Stomach (tissue), 9 donors: ENCODE results near the gene KCNG4. TPM values are rescaled to one million over a fixed set of nuclear protein-coding genes. Genes with fewer than 3 reads are reported as not detected.
A peak's percentile ranks its signal among the peaks of the same experiment; 100 is the strongest.

ENCODE experiments used
- DNase-seq, 2 donors: peaks; one replicate each; pipeline versions ENCODE4 v3.0.0 to v3.0.0-alpha.2; 2013 to 2019
- H3K27ac ChIP-seq, 5 donors: fragments of 200-600 bp in 4 of 5; sonication (generic) in 4 of 5; one replicate each; pipeline ENCODE4 v1.5.1; 2013 to 2019; ENCODE audit warnings: mild to moderate bottlenecking in 1 of 5, moderate library complexity in 1 of 5
- H3K27me3 ChIP-seq, 3 donors: fragments of 200-600 bp; sonication (generic); one replicate each; pipeline ENCODE4 v1.5.1; 2017 to 2019; ENCODE audit warnings: mixed run types in 1 of 3
- H3K36me3 ChIP-seq, 4 donors: fragments of 200-600 bp; sonication (generic); 1 replicate in 3 of 4; 2 replicates in 1 of 4; pipeline ENCODE4 v1.5.1; 2016 to 2019
- H3K4me1 ChIP-seq, 4 donors: fragments of 200-600 bp; sonication (generic); one replicate each; pipeline ENCODE4 v1.5.1; 2016 to 2019
- H3K4me3 ChIP-seq, 4 donors: fragments of 200-600 bp; sonication (generic) in 3 of 4; one replicate each; pipeline ENCODE4 v1.5.1; 2016 to 2019; ENCODE audit warnings: mild to moderate bottlenecking in 1 of 4
- H3K9me3 ChIP-seq, 4 donors: fragments of 200-600 bp; sonication (generic); one replicate each; pipeline ENCODE4 v1.5.1; 2016 to 2019
- CTCF ChIP-seq, 7 experiments: fragments of 450-650 bp in 4 of 7; fragments of 200-600 bp in 3 of 7; sonication (generic) in 3 of 7; IDR thresholded peaks; one replicate each; pipeline ENCODE4 v1.5.1; 2016 to 2019; ENCODE audit warnings: antibody characterized with exemption in 7 of 7, control low read depth in 2 of 7, mild to moderate bottlenecking in 1 of 7
- EP300 ChIP-seq: sonication (generic); formaldehyde crosslinking; IDR thresholded peaks from one replicate; pipeline ENCODE4 v1.6.1; 2017; ENCODE audit warnings: antibody characterized with exemption
- POLR2A ChIP-seq, 4 donors: fragments of 450-650 bp; IDR thresholded peaks; one replicate each; pipeline ENCODE4 v1.6.1; 2016; ENCODE audit warnings: antibody characterized with exemption in 4 of 4, control low read depth in 2 of 4, mild to moderate bottlenecking in 1 of 4, moderate library complexity in 1 of 4
- POLR2AphosphoS5 ChIP-seq, 3 donors: sonication (generic); formaldehyde crosslinking; IDR thresholded peaks; one replicate each; pipeline ENCODE4 v1.6.1; 2016; ENCODE audit warnings: antibody characterized with exemption in 3 of 3
- WGBS, 5 donors: extraction: QIAGEN DNeasy Blood & Tissue Kit in 3 of 5; methylation state at CpG; one replicate each; pipeline versions ENCODE4 v1.1.5 to v1.1.7; 2013 to 2018; 5-methylcytosine and 5-hydroxymethylcytosine counted together
- intact Hi-C: fragments of 100-400 bp; cut with DNase I; formaldehyde crosslinking; loops from one replicate; pipeline ENCODE4 v1.15.1; 2023; ENCODE audit warnings: low total_unique reads
- polyA plus RNA-seq, 3 donors: library from polyadenylated mRNA; stranded (reverse); fragments of 200-250 nt; gene quantifications; one replicate each; pipeline ENCODE4 v1.2.3, GENCODE V29; 2013
- total RNA-seq, 5 donors: library from RNA; depleted of rRNA; stranded (reverse); fragments of >200 nt; gene quantifications; one replicate each; pipeline versions ENCODE4 v1.1.0 to v1.2.3, GENCODE V29; 2014 to 2016
- donor health status: healthy with polysubstance abuse.
- donor health status: Bipolar disorder and iron deficiency.
- donor health status: healthy.

The KCNG4 gene
- total and polyA plus RNA-seq, 8 donors = not detected

DNA sequence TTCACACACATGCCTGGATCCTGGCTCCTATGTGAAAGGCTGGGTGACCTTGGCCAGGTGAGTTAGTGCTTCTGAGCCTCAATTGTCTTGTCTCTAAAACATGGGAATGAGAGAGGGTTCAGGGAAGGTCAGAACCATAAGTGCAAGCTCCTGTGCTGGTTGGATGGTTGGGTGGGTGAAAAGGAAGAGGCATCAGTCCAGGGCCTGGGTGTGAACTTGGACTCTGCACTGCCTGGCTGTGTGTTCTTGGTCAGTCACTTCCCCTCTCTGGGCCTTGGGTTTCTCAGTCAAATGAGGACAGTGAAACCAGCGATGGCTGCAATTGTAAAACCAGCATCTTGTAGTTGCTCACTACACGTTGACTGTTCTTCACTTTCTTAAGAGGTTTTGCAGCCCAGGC is 643 bp upstream of the KCNG4 start:
- H3K4me1 ChIP-seq = no peaks in the 10 kb centered on the region
- H3K9me3 ChIP-seq = no peaks in the 10 kb centered on the region
- intact Hi-C loops = no loop called here
- peaks cover 0 to 65% (median 11%) of the 10 kb centered on the region in 3 donors for H3K27me3 ChIP-seq
- H3K27ac ChIP-seq = no peak overlapping the region
- WGBS, 5 donors = 70 to 91% (median 79%) methylated on average over 2 of the region's 2 CpGs
- no peak overlapping the region for H3K4me3 ChIP-seq
- no peaks in the 10 kb centered on the region for H3K36me3 ChIP-seq
- TF ChIP-seq POLR2A (IDR thresholded peaks at IDR 0.05) (no peak), CTCF (IDR thresholded peaks at IDR 0.05) (no peak), POLR2AphosphoS5 (IDR thresholded peaks at IDR 0.05) (no peak), EP300 (no peak)
- DNase-seq = no peak

DNA sequence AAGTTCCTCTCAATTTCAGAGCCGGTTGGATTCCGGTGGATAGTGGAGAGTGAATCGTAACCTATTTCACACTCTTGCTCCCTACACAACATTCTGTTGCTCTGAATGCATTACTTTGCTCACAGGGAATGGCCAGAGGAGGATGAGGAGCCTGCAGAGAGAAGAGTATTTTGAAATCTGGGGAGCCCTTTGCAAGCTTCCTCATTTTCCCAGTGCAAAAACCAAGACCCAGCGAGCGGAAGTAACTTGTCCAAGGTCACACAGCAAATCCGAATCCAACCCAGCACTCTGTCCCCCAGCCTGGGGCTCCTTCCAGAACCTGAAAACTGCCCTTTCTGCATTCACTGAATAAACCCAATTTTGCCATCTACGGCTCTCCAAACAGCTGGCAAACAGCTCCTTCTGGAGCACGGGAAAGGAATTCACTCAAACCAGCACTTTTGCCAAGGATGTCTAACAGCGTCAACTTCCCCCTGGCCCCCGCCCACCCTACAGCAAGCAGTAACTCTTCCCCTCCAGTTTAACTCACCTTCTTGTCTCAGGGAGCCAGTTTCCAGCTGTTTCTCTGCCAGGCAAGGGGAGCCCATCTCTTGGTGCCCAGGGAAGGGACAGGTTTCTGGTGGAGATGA is 557 bp downstream of the KCNG4 start:
- 48 to 56% (median 54%) methylated on average over 10 of the region's 10 CpGs for WGBS, 5 donors
- peaks cover 0 to 61% (median 11%) of the 10 kb centered on the region in 3 donors for H3K27me3 ChIP-seq
- H3K27ac ChIP-seq = no peak overlapping the region
- H3K9me3 ChIP-seq = no peaks in the 10 kb centered on the region
- H3K4me3 ChIP-seq = no peak overlapping the region
- peaks cover 0 to 3% (median 0%) of the 10 kb centered on the region in 4 donors for H3K4me1 ChIP-seq
- no peaks in the 10 kb centered on the region for H3K36me3 ChIP-seq
- TF ChIP-seq EP300 (no peak), POLR2A (IDR thresholded peaks at IDR 0.05) (no peak), CTCF (IDR thresholded peaks at IDR 0.05) (no peak), POLR2AphosphoS5 (IDR thresholded peaks at IDR 0.05) (no peak)
- intact Hi-C loops = no loop called here
- DNase-seq = peak in 1 of 2 donors; percentile 11

DNA sequence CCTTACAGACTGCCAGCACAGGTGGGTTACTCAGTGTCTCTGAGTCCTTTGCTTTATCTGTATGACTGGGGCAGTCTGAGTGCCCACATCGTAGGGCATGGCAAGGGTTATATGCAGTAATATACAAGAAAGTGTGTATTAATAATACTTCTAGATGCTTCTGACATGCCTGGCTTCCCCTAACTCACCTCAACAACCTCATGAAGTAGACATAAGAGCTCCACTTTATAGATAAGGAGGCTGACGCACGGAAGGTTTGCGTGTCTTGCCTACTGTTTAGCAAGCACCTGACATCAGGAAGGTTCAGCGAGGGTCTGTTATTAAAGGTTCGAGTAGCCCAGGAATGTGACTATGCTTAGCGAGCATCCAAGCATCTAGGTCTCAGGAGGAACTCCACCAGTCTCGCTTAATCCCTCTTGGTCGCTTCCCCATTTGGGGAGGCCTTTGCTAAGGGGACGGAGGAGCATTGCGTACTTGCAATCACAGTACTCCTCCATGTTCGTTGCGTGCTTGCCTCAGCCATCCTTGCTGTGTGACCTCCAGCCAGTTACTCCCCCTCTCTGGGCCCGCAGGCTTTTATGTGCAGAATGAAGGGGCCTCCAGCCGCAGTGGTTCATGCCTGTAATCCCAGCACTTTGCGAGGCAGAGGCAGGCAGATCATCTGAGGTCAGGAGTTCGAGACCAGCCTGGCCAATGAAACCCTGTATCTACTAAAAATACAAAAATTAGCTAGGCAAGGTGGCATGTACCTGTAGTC is 1.6 kb downstream of the KCNG4 start:
- WGBS, 5 donors = 76 to 90% (median 82%) methylated on average over 14 to 17 of the region's 17 CpGs

More for the DNA sequence above, 1.6 kb downstream of the KCNG4 start:
- H3K27me3 ChIP-seq = peaks cover 0 to 56% (median 11%) of the 10 kb centered on the region in 3 donors
- H3K4me1 ChIP-seq = peaks cover 0 to 5% (median 0%) of the 10 kb centered on the region in 4 donors
- no peaks in the 10 kb centered on the region for H3K9me3 ChIP-seq
- no peaks in the 10 kb centered on the region for H3K36me3 ChIP-seq
- TF ChIP-seq POLR2AphosphoS5 (IDR thresholded peaks at IDR 0.05) (no peak), EP300 (no peak), CTCF (IDR thresholded peaks at IDR 0.05) (no peak), POLR2A (IDR thresholded peaks at IDR 0.05) (no peak)
- no peak overlapping the region for H3K27ac ChIP-seq
- H3K4me3 ChIP-seq = no peak overlapping the region
- DNase-seq = no peak
- intact Hi-C loops = no loop called here
